Measurements from ENCODE around the gene NRL. TPM values are rescaled to one million over a fixed set of nuclear protein-coding genes. Genes with fewer than 3 reads are reported as not detected.

Gene NRL
- total and polyA plus RNA-seq, 2 donors (not counting 1 experiment from before 2014, with no cell fraction given), result 0.45 to 0.99 TPM

GRCh38 chr14:24069411-24069735 is 45.4 kb downstream of the NRL start:
- H3K79me2 ChIP-seq (ENCODE audit: control insufficient read depth, insufficient read depth, low read length), result no peaks in the 10 kb centered on the region
- no peak overlapping the region for H3K4me2 ChIP-seq (ENCODE audit: extremely low read depth, insufficient read depth, low read length)
- H3K27me3 ChIP-seq (ENCODE audit: control insufficient read depth, insufficient read depth, low read length), result peaks cover 12% of the 10 kb centered on the region
- no peaks in the 10 kb centered on the region for H3K9me3 ChIP-seq (ENCODE audit: control insufficient read depth, insufficient read depth, low read depth, low read length)
- H3K4me3 ChIP-seq (replicated peaks in 1 of 4; ENCODE audit: control extremely low read depth in 1 of 4, insufficient read depth in 1 of 4, low read depth in 3 of 4, low read length in 4 of 4), result no peak overlapping the region
- H3K4me1 ChIP-seq (ENCODE audit: control insufficient read depth, extremely low read depth, insufficient read depth, low read length), result no peaks in the 10 kb centered on the region
- no peak overlapping the region for H3K27ac ChIP-seq (ENCODE audit: insufficient read depth, low read length)
- H2AFZ ChIP-seq (ENCODE audit: low read length), result no peak overlapping the region
- no peak overlapping the region for H3K9ac ChIP-seq (ENCODE audit: insufficient read depth, low read length)
- no peak for DNase-seq (ENCODE audit: low read depth in 2 of 2)
- TF ChIP-seq EZH2 (IDR thresholded peaks at IDR 0.05; ENCODE audit: low read length, missing control alignments) (no peak), CTCF (conservative IDR thresholded peaks at IDR 0.05 in 1 of 2, IDR thresholded peaks at IDR 0.05 in 1 of 2; ENCODE audit: low read depth in 1 of 2, low read length in 2 of 2) (no peak)
- H3K36me3 ChIP-seq (ENCODE audit: control insufficient read depth, insufficient read depth, low read length), result no peaks in the 10 kb centered on the region
- H4K20me1 ChIP-seq (ENCODE audit: control insufficient read depth, extremely low read depth, insufficient read depth, low read length), result no peaks in the 10 kb centered on the region

GRCh38 chr14:24068711-24069410 is 45.9 kb downstream of the NRL start:
- Histone ChIP-seq H3K4me1 (ENCODE audit: control insufficient read depth, extremely low read depth, insufficient read depth, low read length) (no peaks in the 10 kb centered on the region), H3K27ac (ENCODE audit: insufficient read depth, low read length) (no peak overlapping the region), H3K4me2 (ENCODE audit: extremely low read depth, insufficient read depth, low read length) (no peak overlapping the region), H3K9me3 (ENCODE audit: control insufficient read depth, insufficient read depth, low read depth, low read length) (no peaks in the 10 kb centered on the region), H3K4me3 (replicated peaks in 1 of 4; ENCODE audit: control extremely low read depth in 1 of 4, insufficient read depth in 1 of 4, low read depth in 3 of 4, low read length in 4 of 4) (no peak overlapping the region), H3K79me2 (ENCODE audit: control insufficient read depth, insufficient read depth, low read length) (no peaks in the 10 kb centered on the region), H3K27me3 (ENCODE audit: control insufficient read depth, insufficient read depth, low read length) (peaks cover 9% of the 10 kb centered on the region), H3K36me3 (ENCODE audit: control insufficient read depth, insufficient read depth, low read length) (no peaks in the 10 kb centered on the region), H2AFZ (ENCODE audit: low read length) (no peak overlapping the region), H4K20me1 (ENCODE audit: control insufficient read depth, extremely low read depth, insufficient read depth, low read length) (no peaks in the 10 kb centered on the region), H3K9ac (ENCODE audit: insufficient read depth, low read length) (no peak overlapping the region)
- no peak for TF ChIP-seq CTCF (conservative IDR thresholded peaks at IDR 0.05 in 1 of 2, IDR thresholded peaks at IDR 0.05 in 1 of 2; ENCODE audit: low read depth in 1 of 2, low read length in 2 of 2)
- TF ChIP-seq EZH2 (IDR thresholded peaks at IDR 0.05; ENCODE audit: low read length, missing control alignments), result no peak
- DNase-seq (ENCODE audit: low read depth in 2 of 2), result no peak

GRCh38 chr14:24067133-24068082 is 47.3 kb downstream of the NRL start:
- no peak overlapping the region for H3K4me2 ChIP-seq (ENCODE audit: extremely low read depth, insufficient read depth, low read length)
- H3K9me3 ChIP-seq (ENCODE audit: control insufficient read depth, insufficient read depth, low read depth, low read length), result no peaks in the 10 kb centered on the region
- DNase-seq (ENCODE audit: low read depth in 2 of 2), result no peak
- H3K79me2 ChIP-seq (ENCODE audit: control insufficient read depth, insufficient read depth, low read length), result no peaks in the 10 kb centered on the region
- H3K27me3 ChIP-seq (ENCODE audit: control insufficient read depth, insufficient read depth, low read length), result peaks cover 6% of the 10 kb centered on the region
- no peak overlapping the region for H3K27ac ChIP-seq (ENCODE audit: insufficient read depth, low read length)
- no peak overlapping the region for H3K4me3 ChIP-seq (replicated peaks in 1 of 4; ENCODE audit: control extremely low read depth in 1 of 4, insufficient read depth in 1 of 4, low read depth in 3 of 4, low read length in 4 of 4)
- H4K20me1 ChIP-seq (ENCODE audit: control insufficient read depth, extremely low read depth, insufficient read depth, low read length), result no peaks in the 10 kb centered on the region
- TF ChIP-seq EZH2 (IDR thresholded peaks at IDR 0.05; ENCODE audit: low read length, missing control alignments), result no peak
- no peak overlapping the region for H2AFZ ChIP-seq (ENCODE audit: low read length)
- no peaks in the 10 kb centered on the region for H3K36me3 ChIP-seq (ENCODE audit: control insufficient read depth, insufficient read depth, low read length)
- no peak overlapping the region for H3K9ac ChIP-seq (ENCODE audit: insufficient read depth, low read length)
- H3K4me1 ChIP-seq (ENCODE audit: control insufficient read depth, extremely low read depth, insufficient read depth, low read length), result no peaks in the 10 kb centered on the region

Measured in fibroblast of lung (primary cell).